Stimulated activated memory B cell treated with anti-CD40 and anti-IgM and Interleukin-4, amounts not matched to agents 10 μg/mL and 1 μg/mL and 100 μg/mL, for 72 hours (primary cell): ENCODE data around the gene UBE2O.

Source experiments
- ATAC-seq: fragments of 150-1000 bp; cut with Tn5 transposase; 2 replicates; pipeline ENCODE4 v1.10.0; 2021
- H3K27ac Mint-ChIP-seq: one replicate; pipeline ENCODE4 v1.8.0; 2022; ENCODE audit warnings: mild to moderate bottlenecking, mixed read lengths
- H3K27me3 Mint-ChIP-seq: one replicate; pipeline ENCODE4 v1.8.0; 2022; ENCODE audit warnings: mixed read lengths
- H3K36me3 Mint-ChIP-seq: one replicate; pipeline ENCODE4 v1.8.0; 2022; ENCODE audit warnings: mixed read lengths
- H3K4me1 Mint-ChIP-seq: one replicate; pipeline ENCODE4 v1.8.0; 2022; ENCODE audit warnings: mixed read lengths
- H3K4me3 Mint-ChIP-seq: one replicate; pipeline ENCODE4 v1.8.0; 2022; ENCODE audit warnings: mild to moderate bottlenecking, moderate library complexity, mixed read lengths
- H3K9me3 Mint-ChIP-seq: one replicate; pipeline ENCODE4 v1.8.0; 2022; ENCODE audit warnings: mixed read lengths

Gene UBE2O

DNA sequence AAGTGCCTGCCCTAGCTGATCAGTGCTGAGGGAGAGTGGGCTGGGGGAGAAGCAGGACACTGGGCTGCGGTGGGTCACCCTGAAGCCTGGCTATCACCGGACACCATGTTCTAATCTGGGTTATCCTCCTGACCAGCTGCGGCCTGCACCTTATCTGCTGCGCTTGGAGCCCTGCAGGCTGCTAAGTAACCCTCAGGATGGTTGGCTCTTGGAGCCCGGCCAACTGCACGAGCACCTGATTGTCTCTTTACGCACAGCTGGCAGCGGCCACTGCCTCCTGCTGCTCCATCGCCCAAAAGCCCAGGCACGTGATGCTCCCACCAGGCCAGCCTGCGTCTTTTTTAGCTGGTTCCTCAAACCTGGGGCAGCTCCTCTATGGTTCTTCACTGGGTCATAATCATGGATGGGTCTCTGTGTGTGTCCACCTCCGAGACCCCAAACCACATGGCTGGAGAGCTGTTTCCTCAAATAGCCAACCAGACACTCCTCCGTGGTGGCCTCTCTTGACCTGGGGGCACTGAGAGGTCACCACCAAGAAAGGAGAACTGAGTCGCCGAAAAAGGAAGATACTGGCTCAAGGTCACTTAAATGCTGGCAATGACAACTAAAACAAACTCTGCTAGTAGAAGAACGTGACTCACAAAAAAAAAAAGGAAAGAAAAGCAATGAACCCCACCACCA, 46.8 kb downstream of the UBE2O start:
- Mint-ChIP-seq H3K9me3 (no peaks in the 10 kb centered on the region), H3K27ac (peak overlapping the region; percentile 80), H3K27me3 (no peaks in the 10 kb centered on the region), H3K4me1 (peaks cover 51% of the 10 kb centered on the region), H3K4me3 (peak overlapping the region; percentile 60), H3K36me3 (peaks cover 45% of the 10 kb centered on the region)
- ATAC-seq: peak; percentile 86

DNA sequence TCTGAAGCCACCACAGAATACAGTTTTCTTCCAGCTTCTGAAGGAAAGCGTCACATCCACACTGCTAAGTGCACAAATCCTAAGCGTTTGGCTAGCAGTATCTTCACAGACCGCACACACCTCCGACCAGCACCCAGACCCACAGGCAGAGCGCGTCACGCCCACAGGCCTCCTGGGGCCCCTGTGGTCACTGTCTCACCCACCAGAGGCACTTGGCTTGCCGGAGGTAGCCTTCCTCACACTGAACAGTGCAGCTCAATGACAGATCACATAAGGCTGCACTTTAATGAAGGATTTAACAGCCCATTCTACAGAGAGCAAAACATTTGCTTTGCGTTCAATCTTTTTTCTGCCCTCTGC, 47.4 kb downstream of the UBE2O start:
- peaks cover 50% of the 10 kb centered on the region for H3K36me3 Mint-ChIP-seq
- H3K27ac Mint-ChIP-seq: peak overlapping the region; percentile 80
- H3K4me3 Mint-ChIP-seq: no peak overlapping the region
- no peaks in the 10 kb centered on the region for H3K9me3 Mint-ChIP-seq
- ATAC-seq: peak; percentile 80
- H3K27me3 Mint-ChIP-seq: no peaks in the 10 kb centered on the region
- H3K4me1 Mint-ChIP-seq: peaks cover 51% of the 10 kb centered on the region

DNA sequence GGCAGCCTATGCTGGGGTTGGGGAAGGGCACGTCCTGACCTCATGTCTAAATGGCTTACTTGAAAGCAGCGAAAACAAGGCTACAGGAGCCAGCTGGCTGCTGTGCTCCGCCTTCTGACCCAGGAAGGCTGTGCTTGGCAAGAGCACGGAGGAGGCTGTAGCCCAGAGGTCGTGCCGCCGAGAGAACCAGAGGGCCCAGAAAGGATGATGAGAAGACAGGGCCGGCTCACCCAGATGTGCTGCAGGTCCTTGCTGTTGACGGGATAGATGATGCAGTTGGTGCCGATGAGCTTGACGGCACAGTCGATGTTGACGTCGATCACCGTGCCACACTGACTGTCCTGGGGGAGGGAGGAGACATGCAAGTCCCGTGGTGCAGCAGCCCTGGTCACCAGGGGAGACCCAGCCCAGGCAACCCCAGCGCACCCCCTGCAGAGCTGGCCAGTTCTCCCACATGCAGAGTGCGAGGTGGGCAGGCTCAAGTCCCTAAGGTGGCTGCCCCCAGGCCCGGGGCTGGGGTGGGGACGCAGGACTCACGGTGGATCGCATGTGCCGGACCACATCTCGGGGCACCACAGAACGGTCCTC, 47.9 kb downstream of the UBE2O start:
- Mint-ChIP-seq H3K9me3 (no peaks in the 10 kb centered on the region), H3K27ac (no peak overlapping the region), H3K4me1 (peaks cover 51% of the 10 kb centered on the region), H3K4me3 (no peak overlapping the region), H3K36me3 (peaks cover 52% of the 10 kb centered on the region), H3K27me3 (no peaks in the 10 kb centered on the region)
- ATAC-seq: no peak

DNA sequence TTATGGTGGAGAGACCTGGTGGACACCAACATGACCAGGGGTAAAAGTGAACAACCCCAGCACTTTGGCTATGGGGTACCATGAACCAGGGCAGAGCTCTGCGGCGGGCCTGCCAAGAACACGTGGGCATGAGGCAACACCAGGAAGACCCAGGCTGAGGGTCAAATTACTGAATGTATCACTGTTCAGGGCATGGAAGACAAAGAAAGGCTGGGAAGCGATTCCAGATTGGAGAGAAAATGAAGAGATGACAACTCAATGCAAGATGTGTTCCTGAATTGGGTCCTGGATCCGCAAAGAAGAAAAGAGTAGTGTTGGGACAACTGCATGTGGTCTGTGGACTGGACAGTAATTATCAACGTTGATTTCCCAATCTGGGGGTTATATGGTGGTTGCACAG, 48.7 kb downstream of the UBE2O start:
- peaks cover 53% of the 10 kb centered on the region for H3K36me3 Mint-ChIP-seq
- no peaks in the 10 kb centered on the region for H3K9me3 Mint-ChIP-seq
- H3K4me1 Mint-ChIP-seq: peaks cover 51% of the 10 kb centered on the region
- no peak for ATAC-seq
- no peak overlapping the region for H3K27ac Mint-ChIP-seq
- H3K27me3 Mint-ChIP-seq: no peaks in the 10 kb centered on the region
- H3K4me3 Mint-ChIP-seq: no peak overlapping the region

DNA sequence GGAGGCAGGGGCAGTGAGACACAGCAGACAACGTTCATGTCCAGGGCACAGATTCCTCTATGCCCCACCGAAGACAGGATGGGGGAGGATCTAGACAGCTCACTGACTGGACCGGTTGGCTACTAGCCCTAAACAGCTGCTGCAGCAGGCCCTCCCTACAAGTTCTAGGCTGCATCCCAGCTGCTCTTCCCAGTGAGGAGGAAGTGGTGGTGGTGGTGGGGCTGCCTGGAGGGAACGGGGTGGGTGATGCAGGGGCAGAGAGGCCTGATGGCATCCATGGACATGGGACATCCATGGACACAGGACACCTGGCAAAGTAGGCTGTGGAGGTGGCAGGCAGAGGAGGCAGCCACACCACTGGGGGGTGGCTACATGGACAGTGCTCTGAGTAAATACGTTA, 50.2 kb downstream of the UBE2O start:
- no peak overlapping the region for H3K4me3 Mint-ChIP-seq
- no peak for ATAC-seq
- peaks cover 43% of the 10 kb centered on the region for H3K4me1 Mint-ChIP-seq
- peaks cover 66% of the 10 kb centered on the region for H3K36me3 Mint-ChIP-seq
- H3K9me3 Mint-ChIP-seq: no peaks in the 10 kb centered on the region
- no peaks in the 10 kb centered on the region for H3K27me3 Mint-ChIP-seq
- no peak overlapping the region for H3K27ac Mint-ChIP-seq

DNA sequence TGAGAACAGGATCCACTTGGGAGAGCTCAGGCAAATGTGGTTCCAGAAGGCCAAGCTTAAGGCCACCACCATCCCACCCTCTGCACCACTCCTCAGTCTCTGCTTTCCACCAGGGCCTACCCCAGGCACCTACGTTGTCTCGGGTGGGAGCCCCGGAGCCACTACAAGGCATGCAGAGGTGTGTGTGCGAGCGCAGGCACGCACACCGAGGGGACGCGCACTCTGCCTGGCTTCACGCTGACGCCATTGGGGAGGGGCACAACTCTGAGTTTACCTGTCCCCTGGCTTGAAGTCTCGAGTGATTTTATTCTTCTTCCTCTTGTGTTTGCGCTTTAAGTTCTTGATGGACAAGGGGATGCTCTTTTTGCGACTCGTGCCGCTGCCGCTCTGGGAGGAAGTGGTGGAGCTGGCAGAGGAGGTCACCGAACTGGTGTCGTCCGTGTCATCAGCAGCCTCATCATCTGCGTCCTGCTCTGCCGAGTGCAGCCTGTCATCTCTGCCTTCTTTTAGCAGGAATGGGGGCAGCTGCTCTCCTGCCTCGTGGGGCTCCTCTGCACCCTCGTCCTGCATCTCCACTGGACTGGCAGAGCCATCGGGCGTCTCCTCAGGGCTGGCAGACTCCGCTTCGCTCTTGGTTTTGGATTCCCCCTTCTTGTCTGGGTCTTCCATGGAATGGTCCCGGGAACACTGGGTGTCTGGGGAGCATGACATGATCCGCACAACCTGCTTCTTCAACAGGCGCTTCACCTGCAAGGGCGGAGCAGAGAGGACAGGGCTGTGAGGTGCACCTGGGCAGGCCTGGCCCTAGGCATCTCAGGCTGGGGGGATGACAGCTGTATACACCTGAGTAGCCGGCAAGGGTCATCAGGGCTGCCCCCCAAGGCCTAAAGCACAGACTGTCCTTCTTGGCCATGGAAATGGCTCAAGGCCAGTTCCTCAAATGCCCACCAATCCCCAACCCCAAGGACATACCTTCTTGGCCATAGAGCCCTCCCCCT, 53.5 kb downstream of the UBE2O start:
- H3K36me3 Mint-ChIP-seq: peaks cover 76% of the 10 kb centered on the region
- no peaks in the 10 kb centered on the region for H3K27me3 Mint-ChIP-seq
- H3K4me3 Mint-ChIP-seq: no peak overlapping the region
- no peak for ATAC-seq
- no peaks in the 10 kb centered on the region for H3K9me3 Mint-ChIP-seq
- H3K4me1 Mint-ChIP-seq: peaks cover 13% of the 10 kb centered on the region
- H3K27ac Mint-ChIP-seq: no peak overlapping the region

DNA sequence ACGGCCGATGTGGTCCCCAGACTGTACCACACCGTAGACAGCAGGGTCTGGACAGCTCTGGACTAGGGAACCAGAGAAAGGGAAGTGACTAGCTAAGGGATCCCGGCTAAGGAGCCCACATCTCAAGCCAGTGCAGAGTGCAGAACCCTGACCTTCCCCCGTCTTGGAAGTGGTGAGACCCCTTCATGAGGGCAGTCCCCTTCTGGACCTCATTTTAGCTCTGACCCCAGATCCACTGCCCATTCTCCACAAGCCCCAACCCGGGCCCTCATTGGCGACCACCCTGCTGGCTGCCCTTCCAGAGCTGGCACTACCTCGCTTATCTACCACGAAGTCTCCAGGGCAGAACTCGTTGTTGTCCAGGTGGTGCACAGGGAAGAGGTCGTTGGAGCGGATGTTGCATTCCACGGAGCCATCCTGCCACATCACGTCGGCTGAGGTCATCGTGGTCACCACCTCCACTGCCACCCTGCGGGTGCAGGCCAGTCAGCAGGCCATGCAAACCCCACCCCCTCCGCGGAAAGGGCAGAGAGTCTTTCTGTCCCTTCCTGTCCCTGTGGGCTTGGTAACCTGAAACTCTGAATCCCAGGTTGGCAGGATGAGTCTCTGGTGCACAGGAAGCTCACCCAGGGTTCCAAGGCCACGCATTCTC, 54.3 kb downstream of the UBE2O start:
- Mint-ChIP-seq H3K27ac (no peak overlapping the region), H3K36me3 (peaks cover 76% of the 10 kb centered on the region), H3K4me1 (peaks cover 7% of the 10 kb centered on the region), H3K4me3 (no peak overlapping the region), H3K27me3 (no peaks in the 10 kb centered on the region), H3K9me3 (no peaks in the 10 kb centered on the region)
- no peak for ATAC-seq

DNA sequence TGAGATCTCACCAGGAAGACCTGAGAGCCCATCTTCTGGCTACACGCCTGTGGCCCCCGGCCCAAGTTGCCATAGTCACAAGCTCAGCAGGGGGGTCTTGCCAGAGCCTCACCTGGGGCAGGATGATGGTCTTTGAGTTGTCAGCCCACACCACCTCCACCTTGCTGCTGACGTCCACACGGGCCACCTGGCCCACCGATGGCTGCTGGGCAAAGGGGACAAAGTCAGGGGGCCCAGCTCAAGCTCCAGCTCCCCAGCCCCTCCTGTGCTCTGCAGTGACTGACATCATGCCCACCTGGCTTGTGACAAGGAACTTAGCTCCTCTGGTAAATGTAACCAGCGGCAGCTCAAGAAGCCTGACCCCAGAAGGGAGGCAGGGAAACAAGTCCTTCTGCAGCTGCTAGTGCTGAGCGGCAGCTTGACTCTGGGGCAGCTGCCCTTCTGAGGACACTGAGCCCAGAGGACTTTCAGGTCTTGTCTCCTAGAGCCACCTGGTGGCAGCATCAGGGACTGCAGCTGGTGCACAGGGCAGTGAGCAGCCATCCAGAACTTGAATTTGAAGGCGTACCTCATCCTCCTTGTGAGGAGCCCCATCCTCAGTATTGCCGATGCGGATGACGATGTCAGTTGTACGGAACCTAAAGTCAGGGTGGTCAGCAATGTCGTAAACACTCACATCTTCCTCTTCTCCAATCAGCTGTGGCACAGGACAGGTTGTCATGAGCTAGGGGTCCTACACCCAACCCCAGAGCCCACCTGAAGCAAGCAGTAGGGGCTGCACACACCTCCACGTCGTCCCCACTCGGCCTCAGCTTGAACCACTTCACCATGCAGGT, 55.0 kb downstream of the UBE2O start:
- H3K27me3 Mint-ChIP-seq: no peaks in the 10 kb centered on the region
- H3K36me3 Mint-ChIP-seq: peaks cover 74% of the 10 kb centered on the region
- no peaks in the 10 kb centered on the region for H3K9me3 Mint-ChIP-seq
- H3K4me1 Mint-ChIP-seq: peaks cover 7% of the 10 kb centered on the region
- H3K27ac Mint-ChIP-seq: no peak overlapping the region
- ATAC-seq: peak; percentile 78
- no peak overlapping the region for H3K4me3 Mint-ChIP-seq

DNA sequence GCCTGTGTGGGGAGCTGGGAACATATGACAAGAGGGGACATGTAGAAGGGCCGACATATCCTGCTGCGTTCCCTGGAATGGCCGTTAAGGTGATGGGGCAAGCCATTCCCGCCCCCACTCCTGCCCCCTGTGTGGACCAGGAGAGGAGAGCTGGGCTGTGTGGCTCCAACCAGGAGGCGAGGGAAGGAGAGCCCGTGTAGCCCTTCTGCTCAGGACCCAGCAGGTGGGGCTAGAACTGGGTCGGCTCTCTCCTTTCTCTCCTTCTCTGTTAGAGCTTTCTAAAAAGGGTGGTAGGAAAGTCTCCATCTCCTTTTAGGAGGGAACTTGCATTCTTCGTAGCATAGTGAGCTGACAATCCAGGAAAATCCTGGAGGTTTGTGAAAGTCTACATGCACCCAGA, 55.8 kb downstream of the UBE2O start:
- Mint-ChIP-seq H3K27me3 (no peaks in the 10 kb centered on the region), H3K27ac (no peak overlapping the region), H3K36me3 (peaks cover 67% of the 10 kb centered on the region), H3K4me3 (no peak overlapping the region), H3K9me3 (no peaks in the 10 kb centered on the region), H3K4me1 (peaks cover 7% of the 10 kb centered on the region)
- ATAC-seq: no peak

DNA sequence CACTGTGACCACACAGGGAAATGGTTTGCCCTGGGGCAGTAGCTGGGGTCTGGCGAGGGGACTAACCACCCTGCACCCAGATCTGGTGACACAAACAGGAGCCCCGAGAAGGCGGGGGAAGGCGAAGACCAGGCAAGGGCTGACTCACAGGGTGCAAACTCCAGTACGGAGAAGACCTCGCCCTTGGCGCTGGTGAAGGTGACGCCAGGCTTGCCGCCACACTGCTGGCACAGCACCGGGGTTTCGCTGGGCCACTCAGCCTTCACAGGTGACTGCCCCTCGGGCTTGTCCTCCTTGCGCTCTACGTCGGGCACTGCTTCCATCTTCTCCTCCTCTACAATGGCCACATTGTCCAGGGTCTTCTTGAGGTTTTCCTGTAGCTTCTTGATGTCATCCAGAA, 57.0 kb downstream of the UBE2O start:
- Mint-ChIP-seq H3K36me3 (peaks cover 62% of the 10 kb centered on the region), H3K9me3 (no peaks in the 10 kb centered on the region), H3K27ac (no peak overlapping the region), H3K27me3 (no peaks in the 10 kb centered on the region), H3K4me3 (no peak overlapping the region), H3K4me1 (peaks cover 7% of the 10 kb centered on the region)
- no peak for ATAC-seq

DNA sequence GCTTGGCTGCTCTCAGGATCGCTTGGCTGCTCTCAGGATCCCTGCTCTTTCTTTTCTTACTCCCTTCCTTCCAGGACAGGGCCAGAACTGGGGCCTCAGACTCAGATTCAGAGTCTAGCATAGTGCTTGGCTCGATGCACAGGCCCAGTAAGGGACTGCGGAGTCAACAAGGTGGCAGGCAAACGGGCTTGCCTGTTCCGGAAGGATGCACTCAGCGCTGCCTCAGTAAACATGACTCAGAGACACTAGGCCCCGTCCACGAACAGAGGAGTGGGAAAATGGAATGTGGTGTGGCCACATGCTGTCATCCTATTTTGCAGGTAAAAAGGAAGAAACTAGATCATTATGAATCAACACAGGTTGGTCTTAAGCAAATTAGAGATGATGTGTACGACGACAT, 58.8 kb downstream of the UBE2O start:
- ATAC-seq: no peak
- H3K36me3 Mint-ChIP-seq: peaks cover 60% of the 10 kb centered on the region
- no peaks in the 10 kb centered on the region for H3K27me3 Mint-ChIP-seq
- peaks cover 7% of the 10 kb centered on the region for H3K4me1 Mint-ChIP-seq
- no peak overlapping the region for H3K4me3 Mint-ChIP-seq
- no peak overlapping the region for H3K27ac Mint-ChIP-seq
- no peaks in the 10 kb centered on the region for H3K9me3 Mint-ChIP-seq

DNA sequence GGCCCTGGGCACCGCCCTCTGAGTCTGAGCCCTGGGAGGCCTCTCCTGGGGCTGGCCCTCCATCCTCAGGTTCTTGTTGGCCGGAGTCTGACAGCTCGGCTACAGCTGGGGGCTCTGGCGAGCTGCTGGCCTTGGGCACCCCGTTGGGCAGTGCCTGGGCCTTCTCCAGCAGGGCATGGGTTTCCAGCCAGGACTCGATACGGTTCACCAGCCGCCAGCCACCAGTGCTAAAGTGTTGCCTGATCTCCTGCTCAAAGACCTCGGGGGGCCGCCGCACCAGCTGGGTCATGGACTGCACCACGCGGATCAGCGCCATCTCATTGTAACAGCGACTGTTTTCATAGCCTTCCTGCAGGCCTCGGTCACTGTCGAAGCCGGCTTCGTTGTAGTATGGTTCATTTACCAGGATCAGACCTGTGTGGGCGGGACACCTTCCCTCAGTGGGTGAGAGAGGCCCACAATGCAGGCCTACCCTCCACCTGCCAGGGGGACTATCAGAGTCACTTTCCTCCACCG, 61.7 kb downstream of the UBE2O start:
- peaks cover 43% of the 10 kb centered on the region for H3K36me3 Mint-ChIP-seq
- H3K4me3 Mint-ChIP-seq: no peak overlapping the region
- no peak for ATAC-seq
- peaks cover 7% of the 10 kb centered on the region for H3K4me1 Mint-ChIP-seq
- H3K9me3 Mint-ChIP-seq: no peaks in the 10 kb centered on the region
- H3K27ac Mint-ChIP-seq: no peak overlapping the region
- H3K27me3 Mint-ChIP-seq: no peaks in the 10 kb centered on the region

DNA sequence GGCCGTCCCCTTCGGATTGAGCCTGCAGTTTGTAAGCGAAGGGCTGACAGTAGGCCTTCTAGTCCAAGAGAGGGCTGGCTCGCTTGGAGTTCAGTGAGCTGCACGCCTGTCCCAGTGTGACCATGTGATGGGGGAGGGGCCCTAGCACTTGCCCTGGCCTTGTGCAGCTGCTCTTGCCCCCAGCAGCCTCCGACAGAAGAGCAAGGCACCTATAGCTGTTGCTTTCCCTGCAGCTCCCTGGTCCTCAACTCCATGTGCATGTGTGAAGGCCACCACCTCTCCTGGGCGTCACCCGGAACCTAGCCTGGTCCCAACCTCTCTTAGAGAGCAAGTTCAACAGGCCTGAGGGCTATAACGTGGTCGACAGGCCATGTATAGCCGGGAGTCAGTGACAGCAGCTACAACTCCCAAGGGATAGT, 62.9 kb downstream of the UBE2O start:
- Mint-ChIP-seq H3K4me3 (no peak overlapping the region), H3K27me3 (no peaks in the 10 kb centered on the region), H3K36me3 (peaks cover 36% of the 10 kb centered on the region), H3K4me1 (peaks cover 19% of the 10 kb centered on the region), H3K9me3 (no peaks in the 10 kb centered on the region), H3K27ac (no peak overlapping the region)
- no peak for ATAC-seq
